HCT116 (cell line): ENCODE data around the gene CSTPP1.
"Not testable (repeated sequence)": the region's sequence is repeated elsewhere in the genome, so short reads cannot be mapped to it uniquely, and the experiment has no call there.

Experiments used
- CTCF ChIP-seq, 3 experiments: fragments of 200-600 bp in 1 of 3; sonication (generic) in 1 of 3; IDR thresholded peaks in 2 of 3; conservative IDR thresholded peaks in 1 of 3; 2 replicates each; pipeline ENCODE4 v1.5.1; 2012 to 2017; ENCODE audit warnings: low read depth in 2 of 3, low read length in 2 of 3, antibody characterized with exemption in 1 of 3, borderline replicate concordance in 1 of 3, control low read depth in 1 of 3, mild to moderate bottlenecking in 1 of 3, mixed read lengths in 1 of 3, mixed run types in 1 of 3, moderate library complexity in 1 of 3; ENCODE audit not compliant: insufficient read depth in 1 of 3
- EZH2 ChIP-seq: fragments of 200-600 bp; sonication (generic); IDR thresholded peaks from 2 replicates; pipeline ENCODE4 v1.6.1; 2017; ENCODE audit warnings: antibody characterized with exemption, mixed run types
- EZH2phosphoT487 ChIP-seq: fragments of 200-600 bp; IDR thresholded peaks from 2 replicates; pipeline ENCODE4 v1.6.1; 2018; ENCODE audit warnings: antibody characterized with exemption, borderline replicate concordance

- TF ChIP-seq CTCF (IDR thresholded peaks at IDR 0.05 in 2 of 3, conservative IDR thresholded peaks at IDR 0.05 in 1 of 3; ENCODE audit: borderline replicate concordance in 1 of 3, insufficient read depth in 1 of 3, low read depth in 2 of 3, low read length in 2 of 3); EZH2phosphoT487; EZH2: not testable (repeated sequence)
These were observed 61.2 kb downstream of the CSTPP1 start for GRCh38 chr11:46997796-46998195.
